HG03060 (cell line): ENCODE results near the gene OMA1.
A peak's percentile ranks its signal among the peaks of the same experiment; 100 is the strongest.
"Not testable (repeated sequence)": the region's sequence is repeated elsewhere in the genome, so short reads cannot be mapped to it uniquely, and the experiment has no call there.

Source experiments
- ATAC-seq: cut with Tn5 transposase; IDR thresholded peaks from one replicate; pipeline ENCODE4 v1.9.1; 2021; ENCODE audit warnings: low read depth, moderate number of reproducible peaks; ENCODE audit not compliant: unreplicated experiment

Gene OMA1

DNA sequence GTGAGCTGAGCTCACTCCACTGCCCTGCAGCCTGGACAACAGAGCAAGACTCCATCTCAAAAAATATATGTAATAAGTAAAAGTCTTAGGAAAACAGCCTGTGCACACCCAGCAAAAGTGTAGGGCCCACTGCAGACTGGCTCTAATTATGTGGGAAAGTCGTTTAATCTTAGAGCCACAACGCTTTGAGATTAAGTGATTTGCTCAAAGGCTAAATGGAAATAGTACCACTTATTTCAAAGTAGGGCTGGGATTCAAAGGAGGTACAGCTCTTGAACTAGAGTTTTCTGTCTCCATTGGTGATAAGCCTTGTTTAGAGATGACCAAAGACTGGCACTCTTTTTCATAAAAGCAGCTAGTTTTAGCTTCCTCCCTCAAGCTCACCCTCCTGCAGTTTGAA is 28.3 kb upstream of the OMA1 start:
- no peak for ATAC-seq

DNA sequence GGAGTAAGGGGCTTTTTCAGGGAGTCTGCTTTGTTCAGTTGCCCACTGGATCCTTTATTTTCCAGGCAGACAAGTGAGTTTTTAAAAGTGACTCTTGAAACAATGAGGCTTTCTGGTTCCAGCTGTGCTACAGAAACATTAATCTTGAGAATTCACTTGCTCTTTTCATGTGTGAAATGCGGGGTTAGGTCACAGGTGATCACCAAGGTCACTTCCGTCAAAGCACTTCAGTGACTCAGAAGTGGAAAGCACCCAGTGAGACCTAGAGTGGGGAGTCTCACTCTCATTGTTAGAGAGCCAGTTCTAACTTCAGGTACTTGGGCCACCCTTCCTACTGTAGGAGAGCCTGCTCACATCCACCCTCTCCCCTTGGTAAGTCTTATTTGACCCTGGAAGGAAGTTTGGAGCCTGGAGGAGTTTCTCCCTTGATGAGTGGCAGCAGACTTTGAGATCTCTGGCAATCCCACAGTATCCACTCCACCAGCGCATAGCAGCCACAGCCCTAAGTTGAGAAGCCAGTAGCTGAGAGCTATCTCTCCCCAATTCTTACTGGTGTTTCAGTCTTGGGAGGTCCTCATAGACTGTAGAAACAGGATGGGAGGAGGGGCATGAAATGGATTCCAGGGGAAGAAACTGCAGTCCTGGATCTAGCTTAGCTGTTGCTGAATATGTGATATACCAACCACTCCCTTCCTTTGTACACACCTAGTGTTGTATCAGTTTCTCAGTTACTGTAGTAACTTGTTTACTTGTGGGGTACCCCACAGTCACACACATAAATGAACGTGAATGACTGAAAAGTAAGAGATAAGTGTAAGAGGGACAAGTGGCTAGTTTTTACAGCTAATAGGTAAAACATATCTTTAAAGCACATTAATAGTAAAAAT is 27.4 kb upstream of the OMA1 start:
- peak; percentile 98 for ATAC-seq

DNA sequence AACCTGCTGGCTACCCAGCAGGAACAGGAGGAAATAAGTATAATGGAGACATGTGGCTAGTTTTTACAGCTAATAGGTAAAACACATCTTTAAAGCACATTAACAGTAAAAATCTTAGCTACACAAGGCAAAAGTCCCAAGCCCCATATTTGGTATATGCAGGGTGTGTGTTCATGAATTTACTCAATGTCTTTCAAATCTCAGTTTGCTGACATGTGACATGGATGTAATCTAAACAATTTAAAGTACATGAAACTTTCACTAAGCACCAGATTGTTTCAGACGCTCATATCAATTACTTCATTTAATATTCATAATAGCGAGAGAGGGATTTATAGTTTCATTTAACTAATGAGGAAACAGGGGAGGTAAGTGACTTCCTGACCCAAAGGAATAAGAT is 26.6 kb upstream of the OMA1 start:
- no peak for ATAC-seq

DNA sequence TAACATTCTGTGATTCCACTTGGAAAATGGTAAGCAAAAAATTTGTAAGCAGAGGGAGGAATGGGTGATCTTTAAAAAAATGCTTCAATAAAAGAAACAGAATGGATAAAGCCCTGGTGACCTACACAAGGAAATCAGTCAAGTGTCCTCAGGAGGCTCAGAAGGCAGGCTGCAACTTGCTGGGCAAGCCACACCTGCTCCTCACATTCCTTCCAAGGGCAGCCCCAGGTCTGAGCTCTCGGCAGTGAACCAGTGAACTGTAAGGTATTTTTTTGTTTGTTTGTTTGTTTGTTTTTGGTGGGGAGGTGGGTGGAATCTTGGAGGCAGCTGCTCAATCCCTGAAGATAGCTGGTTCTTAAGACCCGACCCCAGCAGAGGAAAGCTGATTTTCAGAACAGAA is 26.2 kb upstream of the OMA1 start:
- ATAC-seq, result no peak

DNA sequence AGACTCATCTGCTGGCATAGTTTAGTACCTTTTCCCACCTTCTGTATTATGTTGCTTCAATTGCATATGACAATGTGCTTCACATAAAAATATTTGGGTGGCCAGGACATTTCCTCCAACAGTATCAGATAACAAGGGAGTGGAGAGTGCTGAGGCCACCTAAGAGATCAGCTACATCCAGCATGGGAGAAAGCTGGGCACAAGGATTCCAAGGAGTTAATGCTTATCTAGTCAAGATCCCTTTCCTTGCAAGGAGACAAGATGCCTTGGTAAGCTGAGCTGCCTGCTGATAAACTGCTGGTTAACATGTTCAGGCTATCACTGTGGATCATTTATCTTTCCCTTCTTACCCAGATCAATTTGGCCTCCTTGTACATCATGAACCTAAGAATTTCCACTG is 25.1 kb upstream of the OMA1 start:
- no peak for ATAC-seq

DNA sequence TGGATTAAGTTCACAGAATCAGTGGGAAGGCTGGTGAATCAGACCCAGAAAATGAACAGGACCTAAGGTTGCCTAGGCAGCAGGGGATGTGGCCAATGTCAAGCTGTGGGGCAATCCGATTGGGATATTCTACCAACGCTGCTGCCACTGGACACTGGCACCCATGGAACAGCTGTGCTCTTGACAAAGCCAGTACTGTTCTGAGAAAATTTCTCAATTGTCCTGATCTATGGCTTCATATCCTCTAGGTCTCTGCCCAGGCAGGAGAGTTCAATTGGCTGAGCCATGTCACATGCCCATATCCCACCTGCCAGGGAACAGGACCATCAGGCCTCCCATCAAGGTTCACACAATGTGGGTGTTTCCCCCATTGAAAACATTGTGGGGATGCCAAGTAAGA is 24.3 kb upstream of the OMA1 start:
- no peak for ATAC-seq

DNA sequence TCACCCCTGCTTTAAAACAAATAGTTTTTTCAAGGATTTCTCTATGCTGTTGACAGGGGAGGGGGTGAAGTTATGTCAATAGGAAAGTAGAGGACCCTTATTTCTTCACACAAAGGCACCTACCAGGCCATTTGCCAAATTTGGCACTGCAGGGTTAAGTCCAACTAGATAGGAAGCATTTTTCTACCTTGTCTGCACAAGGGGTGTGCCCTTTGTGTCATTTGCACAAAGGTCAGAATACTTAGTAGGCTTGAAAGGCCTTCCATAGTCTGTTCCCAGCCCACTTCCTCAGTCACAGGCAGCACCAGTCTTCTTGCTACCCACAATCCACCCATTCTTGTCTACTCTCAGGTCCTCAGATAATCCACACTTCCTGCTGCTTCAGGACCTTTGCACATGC is 23.6 kb upstream of the OMA1 start:
- ATAC-seq, result no peak

DNA sequence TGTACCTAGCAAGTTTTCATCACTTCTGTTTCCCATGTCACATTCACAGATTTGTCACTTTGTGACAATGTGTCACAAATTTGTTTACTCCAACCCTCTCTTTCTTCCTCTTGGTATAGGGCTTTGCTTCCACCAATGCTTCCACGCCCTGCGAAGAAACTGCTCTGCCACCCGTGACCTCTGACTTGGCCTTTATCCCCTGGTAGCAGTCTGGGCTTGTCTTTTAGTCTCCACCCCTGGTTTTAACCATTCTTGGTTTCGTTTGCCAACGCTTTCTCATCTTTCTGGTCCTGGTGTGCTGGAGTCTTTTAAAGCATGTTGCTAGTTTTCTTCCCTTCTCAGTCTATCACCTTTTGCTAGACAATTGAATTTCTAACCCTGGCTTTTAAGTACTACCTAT is 22.4 kb upstream of the OMA1 start:
- no peak for ATAC-seq

DNA sequence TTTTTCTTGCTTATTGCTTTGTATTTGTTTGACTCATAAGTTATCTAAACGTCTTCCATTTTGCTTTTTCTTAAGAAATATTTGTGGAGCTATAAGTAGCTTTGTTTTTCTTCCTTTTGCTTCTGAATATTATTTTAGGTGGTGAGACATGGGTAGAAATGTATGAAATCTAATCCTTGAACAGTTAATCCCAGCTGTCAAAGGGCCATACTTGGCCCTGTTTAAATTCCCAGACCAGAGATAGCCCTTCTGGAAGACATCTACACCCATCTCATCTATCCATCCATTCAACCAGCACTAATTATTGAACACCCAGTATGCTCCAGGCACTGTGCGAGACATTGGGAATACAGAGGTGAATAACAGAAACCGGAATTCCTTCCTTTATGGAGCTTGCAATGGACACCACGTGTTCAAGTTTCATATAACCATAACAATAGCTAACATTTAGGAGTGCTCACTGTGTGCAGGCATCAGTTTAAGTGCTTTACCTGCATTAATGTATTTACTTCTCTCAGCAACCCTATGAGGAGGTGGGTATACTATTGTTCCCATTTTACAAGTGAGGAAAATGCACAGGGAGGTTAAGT is 21.8 kb upstream of the OMA1 start:
- no peak for ATAC-seq

DNA sequence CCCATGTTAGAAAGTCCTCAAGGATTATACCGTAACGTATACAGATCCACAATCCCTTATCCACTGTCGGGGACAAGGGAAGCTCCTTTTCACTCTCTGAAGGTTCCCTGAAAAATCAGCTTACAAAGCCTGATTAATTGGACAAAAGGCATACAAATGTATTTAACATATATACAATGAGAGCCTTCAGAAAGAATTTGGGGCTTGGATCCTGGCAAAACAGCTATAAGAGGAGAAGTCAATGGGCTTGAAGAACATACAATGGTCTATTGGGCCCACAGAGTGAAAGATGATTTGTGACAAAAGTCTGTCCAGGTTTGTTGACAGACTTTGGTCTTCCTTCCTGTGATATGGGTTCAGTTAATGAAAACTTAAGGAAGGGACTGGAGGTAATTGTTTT is 19.8 kb upstream of the OMA1 start:
- ATAC-seq, result no peak

DNA sequence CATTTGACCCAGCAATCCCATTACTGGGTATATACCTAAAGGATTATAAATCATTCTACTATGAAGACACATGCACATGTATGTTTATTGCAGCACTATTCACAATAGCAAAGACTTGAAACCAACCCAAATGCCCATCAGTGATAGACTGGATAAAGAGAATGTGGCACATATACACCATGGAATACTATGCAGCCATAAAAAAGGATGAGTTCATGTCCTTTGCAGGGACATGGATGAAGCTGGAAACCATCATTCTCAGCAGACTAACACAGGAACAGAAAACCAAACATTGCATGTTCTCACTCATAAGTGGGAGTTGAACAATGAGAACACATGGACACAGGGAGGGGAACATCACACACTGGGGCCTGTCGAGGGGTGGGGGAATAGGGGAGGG is 17.2 kb upstream of the OMA1 start:
- not testable (repeated sequence) for ATAC-seq

DNA sequence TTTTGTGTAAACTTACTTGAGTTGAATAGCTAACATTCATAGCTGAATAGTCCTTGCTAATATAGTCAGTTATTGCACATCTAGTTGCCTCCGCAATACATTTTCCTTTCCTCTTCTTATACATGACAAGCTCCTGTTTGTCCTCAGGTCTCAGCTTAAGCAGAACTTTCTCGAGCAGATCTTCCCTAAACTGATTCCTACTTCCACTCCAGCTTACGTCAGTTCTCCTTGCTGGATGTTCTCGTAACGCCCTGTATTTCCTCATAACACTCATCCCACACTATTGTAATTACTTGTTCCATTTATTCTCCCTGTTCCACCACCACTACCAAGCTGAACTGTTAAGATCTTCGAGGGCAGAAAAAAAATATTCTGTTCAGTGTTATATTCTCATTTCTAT is 15.1 kb upstream of the OMA1 start:
- ATAC-seq, result no peak

DNA sequence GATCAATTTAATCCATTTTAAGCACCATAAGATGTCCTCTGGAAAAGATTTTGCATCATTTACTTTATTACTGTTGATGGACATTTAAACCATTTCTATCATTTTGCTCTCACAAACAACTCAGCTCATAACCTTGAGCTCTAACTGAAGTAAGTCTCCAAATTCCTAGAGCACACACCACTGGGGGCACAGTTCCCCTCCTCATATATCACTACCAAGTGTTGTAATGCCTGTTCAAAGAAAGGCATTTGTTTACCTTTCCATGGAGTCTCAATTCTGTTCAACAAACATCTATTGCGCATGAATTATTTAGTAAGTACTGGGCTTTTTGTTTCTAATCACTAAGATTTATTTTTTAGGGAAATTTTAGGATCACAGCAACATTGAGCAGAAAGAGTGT is 8.9 kb upstream of the OMA1 start:
- ATAC-seq, result no peak

DNA sequence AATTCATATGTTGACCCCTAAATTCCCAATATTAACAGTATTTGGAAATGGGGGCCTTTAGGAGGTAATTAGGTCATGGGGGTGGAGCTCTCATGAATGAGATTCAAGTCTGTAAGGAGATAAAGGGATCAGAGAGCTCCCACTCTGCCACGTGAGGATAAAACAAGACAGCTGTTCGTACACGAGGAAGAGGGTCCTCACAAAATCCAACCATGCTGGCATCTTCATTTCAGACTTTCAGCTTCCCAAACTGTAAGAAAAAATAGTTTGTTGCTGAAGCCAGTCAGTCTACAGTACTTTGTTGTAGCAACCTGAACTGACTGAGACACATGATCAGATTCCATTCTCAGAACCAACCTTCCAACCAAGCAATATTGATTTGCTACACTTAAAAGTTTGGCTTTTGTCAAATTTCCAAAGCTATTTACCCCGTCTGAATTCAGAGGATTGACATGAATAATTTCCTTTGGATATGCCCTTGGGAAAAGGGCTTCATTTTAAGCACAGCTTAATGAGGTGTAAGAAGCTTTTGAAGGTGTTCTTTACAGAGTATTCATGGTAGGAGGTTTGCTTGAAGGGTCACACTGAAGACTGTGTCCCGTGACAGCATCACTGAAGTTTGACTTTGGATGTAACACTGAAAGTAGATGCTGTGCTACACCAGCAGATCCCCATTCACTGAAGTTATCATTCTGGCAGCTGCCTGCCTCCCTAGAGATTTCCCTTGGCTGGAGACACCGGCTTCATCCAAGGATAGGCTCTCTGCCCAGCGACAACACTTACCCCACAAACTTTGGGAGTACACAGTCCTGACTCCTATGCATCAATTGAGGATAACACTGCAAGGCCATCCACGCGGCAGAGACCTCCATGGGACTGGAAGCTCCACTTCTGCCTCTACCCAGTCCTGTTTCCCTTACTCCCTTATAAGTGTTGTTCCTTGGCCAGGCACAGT is 4.9 kb upstream of the OMA1 start:
- ATAC-seq, result no peak

DNA sequence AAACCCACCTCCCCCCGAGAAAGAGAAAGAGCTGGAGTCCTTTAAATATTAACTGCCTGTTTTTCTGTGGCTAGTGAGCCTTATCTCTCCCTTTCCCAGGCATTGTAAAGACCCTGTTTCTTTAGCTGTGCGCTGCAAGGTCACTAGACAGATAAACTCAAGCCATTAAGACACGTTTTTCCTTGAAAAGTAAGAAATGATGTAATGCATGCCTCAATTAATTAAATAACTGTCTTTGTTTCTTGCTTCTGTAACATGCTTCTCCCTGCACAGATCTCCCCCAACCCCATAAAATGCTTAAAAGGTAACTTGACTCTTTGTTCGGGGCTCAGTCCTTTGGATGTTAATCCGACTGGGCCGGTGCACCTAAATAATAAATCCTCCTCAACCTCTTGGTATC is 2.8 kb upstream of the OMA1 start:
- not testable (repeated sequence) for ATAC-seq

DNA sequence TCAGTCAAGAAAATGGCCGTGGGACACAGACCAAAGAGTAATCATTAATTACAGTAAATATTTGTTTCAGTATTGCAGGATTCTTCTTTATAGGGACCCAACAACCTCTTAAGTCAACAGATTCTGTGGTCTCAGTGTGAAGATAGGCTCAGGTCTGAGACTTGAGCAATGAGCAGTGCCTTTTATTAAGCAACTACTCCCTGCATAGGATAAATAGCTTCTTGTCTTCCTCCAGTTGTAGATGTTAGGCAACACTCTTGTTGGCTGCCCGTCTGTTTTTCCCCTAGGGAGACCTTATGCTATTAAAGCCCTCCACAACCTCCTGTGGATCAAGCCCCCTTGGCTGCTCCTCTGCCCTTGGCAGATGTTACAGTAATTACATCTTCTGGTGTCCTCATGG is 1.8 kb upstream of the OMA1 start:
- no peak for ATAC-seq

DNA sequence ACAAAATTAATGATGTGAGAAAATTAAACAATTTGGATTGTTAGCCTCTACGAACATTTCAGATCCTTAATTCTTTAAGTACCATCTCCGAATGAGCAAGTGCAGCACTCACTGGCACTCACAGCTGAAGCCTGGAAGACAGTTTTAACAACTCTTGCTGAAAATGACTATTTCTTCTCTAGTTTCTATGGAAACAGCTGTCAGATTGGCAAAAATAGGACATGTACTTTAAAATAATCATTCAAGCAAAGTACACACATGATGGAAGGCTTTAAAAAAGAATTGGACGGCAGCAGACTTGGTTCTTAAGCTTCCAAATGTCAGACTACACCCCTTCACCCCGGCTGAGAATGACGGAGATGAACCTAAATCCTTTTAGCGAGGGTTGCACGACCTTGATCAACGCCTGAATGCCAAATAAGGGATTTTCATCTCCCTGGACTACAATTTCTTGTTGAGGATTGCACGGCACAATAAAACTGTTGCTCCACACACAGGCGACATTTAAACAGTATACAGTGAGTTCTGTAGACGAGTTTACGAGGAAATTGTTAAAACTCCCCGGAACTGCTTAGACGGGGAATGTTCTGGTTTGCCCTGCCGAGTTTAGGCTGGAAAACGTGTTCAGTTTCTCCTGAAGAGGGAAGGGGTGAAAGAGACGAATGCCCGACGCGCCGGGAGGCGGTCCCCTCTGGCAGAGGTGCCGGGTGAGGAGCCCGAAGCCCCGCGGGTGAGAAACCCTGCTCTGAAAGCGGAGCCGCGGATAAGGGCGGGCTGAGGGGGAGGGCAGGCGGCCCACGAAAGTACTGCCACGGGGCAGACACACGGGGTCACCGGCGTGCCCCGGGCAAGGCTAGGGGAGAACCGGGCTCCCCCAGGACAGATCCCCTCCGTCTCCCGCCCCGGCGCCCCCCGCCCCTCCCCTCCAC is 671 bp downstream of the OMA1 start:
- no peak for ATAC-seq

DNA sequence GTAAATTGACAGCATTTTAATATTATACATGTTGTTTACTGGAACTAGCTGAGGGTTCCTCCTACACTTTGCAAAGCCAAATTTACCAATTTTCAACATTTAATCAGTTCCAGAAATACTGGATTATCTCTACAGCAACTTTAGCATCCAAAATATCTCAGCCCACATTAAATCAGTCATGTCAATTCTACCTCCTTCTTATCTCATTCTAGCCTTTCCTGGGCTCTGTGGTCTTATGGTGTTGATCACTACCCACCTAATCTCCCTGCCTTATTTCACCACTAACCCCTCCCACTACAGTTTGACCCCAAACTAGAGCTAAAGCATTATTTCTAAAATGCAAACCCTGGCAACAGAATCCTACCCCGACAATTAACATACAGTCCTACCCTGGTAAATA is 3.3 kb downstream of the OMA1 start:
- no peak for ATAC-seq

DNA sequence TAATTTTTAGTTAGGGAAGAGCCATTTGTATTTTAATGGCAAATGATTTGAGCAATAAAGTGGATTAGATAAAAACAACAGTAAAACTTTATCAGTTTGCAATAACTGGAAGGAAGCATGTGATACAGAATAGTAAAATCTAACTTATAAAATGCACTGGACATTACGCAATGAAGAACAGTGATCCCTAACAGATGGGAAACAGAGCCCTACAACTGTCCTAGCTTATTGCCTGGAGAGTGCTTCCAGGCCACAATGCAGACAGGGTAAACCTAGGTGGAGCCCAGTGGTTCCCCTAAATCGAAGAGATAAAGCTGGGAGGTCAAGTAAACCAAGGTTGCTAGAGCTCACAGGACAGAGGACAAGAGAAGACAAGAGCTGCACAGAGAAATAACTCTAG is 7.0 kb downstream of the OMA1 start:
- no peak for ATAC-seq

DNA sequence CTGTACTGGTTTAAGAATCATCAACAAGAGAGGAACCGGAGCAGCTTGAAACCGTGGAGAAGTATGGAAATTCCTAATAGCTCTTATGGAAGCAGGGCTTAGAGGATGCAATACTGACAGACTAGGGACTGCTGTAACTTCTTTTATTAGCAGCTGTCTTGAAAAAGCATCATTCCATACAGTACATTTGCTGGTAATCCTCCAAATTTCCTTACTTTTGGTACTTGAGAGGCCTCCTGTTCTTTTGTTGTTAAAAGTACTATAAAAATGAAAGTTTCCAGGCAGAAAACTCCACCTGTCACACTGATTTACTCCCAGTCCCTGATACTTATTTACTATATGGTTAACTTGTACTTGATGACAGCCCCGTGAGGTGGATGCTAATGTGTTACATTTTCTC is 7.7 kb downstream of the OMA1 start:
- ATAC-seq, result no peak
